Peyer's patch (tissue), 4 donors: ENCODE measurements around the gene PRKCZ.

Experiments used
- POLR2A ChIP-seq, 2 donors: fragments of 450-650 bp; IDR thresholded peaks; one replicate each; pipeline ENCODE4 v1.5.1; 2017; ENCODE audit warnings: antibody characterized with exemption in 2 of 2, mild to moderate bottlenecking in 2 of 2, moderate library complexity in 2 of 2
- TF ChIP-seq, protein P1 (sequence below), 6 experiments: fragments of 450-650 bp in 4 of 6; fragments of 200-600 bp in 2 of 6; sonication (generic) in 1 of 6; IDR thresholded peaks; one replicate each; pipeline ENCODE4 v1.5.1; 2017 to 2019; ENCODE audit warnings: antibody characterized with exemption in 6 of 6, mild to moderate bottlenecking in 3 of 6, moderate library complexity in 1 of 6

DNA sequence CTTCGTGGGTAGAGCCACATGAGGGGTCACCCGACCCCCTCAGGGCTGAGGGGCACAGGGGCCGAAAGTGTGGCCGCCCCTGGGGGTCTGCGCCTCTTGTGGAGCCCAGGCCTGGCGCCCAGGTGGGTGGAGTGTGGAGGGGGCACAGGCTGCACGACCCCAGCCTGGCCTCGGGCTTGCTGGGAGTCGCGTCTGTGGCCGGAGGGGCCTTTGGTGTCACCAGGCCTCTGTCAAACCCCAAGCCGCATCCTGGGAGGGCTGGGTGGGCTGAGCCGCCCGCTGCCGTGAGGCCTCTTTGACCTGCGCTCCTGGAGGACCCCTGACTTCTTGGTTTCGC, 83.6 kb downstream of the PRKCZ start:
- TF ChIP-seq POLR2A (IDR thresholded peaks at IDR 0.05): no peak
- TF ChIP-seq, protein P1, sequence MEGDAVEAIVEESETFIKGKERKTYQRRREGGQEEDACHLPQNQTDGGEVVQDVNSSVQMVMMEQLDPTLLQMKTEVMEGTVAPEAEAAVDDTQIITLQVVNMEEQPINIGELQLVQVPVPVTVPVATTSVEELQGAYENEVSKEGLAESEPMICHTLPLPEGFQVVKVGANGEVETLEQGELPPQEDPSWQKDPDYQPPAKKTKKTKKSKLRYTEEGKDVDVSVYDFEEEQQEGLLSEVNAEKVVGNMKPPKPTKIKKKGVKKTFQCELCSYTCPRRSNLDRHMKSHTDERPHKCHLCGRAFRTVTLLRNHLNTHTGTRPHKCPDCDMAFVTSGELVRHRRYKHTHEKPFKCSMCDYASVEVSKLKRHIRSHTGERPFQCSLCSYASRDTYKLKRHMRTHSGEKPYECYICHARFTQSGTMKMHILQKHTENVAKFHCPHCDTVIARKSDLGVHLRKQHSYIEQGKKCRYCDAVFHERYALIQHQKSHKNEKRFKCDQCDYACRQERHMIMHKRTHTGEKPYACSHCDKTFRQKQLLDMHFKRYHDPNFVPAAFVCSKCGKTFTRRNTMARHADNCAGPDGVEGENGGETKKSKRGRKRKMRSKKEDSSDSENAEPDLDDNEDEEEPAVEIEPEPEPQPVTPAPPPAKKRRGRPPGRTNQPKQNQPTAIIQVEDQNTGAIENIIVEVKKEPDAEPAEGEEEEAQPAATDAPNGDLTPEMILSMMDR (IDR thresholded peaks at IDR 0.05): no peak
